Hematopoietic multipotent progenitor cell treated with erythropoietin and hydrocortisone succinate and interleukin-3 and kit ligand, for 17 days (in vitro differentiated cells): ENCODE measurements around the gene GTPBP2.
"Not testable (repeated sequence)": the region's sequence is repeated elsewhere in the genome, so short reads cannot be mapped to it uniquely, and the experiment has no call there.

Source experiments
- DNase-seq: peaks from one replicate; pipeline ENCODE4 v3.0.0-alpha.2; 2015; ENCODE audit warnings: low spot score

GTPBP2 gene

DNA sequence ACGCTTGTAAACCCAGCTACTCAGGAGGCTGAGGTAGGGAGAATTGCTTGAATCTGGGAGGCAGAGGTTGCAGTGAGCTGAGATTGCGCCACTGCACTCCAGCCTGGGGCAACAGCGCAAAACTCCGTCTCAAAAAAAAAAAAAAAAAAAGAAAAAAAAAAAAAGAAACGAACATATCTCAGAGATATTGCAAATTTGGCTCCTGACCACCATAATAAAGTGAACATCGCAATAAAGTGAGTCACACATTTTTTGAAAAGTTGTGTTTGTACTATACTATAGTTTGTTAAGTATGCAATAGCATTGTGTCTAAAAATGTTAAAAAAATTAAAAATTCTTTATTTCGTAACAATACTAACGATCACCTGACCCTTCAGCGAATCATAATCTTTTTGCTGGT, 29.1 kb upstream of the GTPBP2 start:
- DNase-seq, result no peak

- no peak for DNase-seq
These were observed 28.2 kb upstream of the GTPBP2 start for GRCh38 chr6:43657221-43657802.

DNA sequence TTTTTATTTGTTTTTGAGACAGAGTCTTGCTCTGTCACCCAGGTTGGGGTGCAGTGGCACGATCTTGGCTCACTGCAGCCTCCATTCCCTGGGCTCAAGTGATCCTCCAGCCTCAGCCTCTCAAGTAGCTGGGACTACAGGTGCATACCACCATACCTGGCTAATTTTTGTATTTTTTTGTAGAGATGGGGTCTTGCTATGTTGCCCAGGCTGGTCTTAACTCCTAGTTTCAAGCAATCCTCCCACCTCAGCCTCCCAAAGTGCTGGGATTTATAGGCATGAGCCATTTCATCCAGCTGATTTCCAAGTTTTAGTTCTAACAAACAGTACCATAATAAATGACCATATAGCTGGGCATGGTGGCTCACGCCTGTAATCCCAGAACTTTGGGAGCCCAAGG, 23.8 kb upstream of the GTPBP2 start:
- not testable (repeated sequence) for DNase-seq

DNA sequence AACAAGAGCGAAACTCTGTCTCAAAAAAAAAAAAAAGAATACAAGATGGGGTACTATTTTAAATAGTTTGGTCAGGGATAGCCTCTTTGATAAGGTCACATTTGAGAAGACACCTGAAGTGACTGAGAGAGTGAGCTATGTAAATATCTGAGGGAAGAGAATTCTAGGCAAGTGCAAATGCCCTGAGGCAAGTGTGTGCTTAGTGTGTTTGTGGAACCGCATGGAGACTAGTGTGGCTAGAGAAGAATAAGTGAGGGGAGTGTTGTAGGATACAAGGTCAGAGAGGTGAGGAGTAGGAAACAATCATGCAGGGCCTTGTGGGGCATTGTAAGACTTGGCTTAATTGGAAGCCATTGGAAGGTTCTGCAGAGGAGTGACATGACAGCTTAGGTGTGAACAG, 19.2 kb upstream of the GTPBP2 start:
- DNase-seq, result no peak

GRCh38 chr6:43647613-43648012, 18.5 kb upstream of the GTPBP2 start:
- DNase-seq, result no peak

DNA sequence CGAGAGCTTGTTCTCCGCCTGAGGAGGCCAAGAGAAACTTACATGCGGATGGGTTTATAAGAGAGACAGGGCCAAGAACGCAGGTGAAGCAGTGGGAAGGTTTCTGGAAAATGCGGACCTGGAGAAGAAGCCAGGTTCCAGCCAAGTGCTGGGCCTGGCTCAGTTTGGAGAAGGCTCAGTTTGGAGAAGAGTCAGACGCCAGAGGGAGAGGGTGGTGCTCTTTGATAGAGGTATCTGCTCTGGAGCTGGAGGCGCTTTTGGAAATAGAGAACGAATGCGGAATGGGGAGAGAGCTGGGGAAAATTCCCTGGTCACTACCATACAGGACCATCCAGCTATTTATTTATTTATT, 16.5 kb upstream of the GTPBP2 start:
- no peak for DNase-seq

DNA sequence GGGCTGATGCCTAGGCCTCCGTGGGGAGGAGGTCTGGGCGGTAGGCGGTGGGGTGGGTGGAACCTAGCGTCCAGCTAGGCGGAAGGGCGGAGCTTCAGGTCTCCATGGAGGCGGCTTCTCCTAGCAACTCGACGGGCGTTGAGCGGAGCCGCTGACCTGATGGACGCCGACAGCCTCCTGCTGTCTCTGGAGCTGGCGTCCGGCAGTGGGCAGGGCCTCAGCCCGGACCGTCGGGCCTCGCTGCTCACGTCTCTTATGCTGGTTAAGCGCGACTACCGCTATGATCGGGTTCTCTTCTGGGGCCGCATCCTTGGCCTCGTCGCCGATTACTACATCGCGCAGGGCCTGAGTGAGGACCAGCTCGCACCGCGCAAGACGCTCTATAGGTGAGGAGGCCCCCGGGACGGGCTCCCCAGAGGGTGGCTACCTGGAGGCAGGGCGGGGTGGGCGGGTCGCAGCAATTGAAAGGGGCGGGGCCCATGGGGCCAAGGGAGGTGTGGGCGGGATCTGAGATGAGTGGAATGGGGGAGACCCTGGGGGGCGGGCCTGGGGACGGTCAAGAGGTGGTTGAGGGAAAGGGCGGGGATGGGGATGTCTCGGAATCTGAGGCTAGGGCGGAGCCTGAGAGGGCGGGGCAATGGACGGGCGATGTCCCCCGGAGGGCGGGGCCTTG, 16.0 kb upstream of the GTPBP2 start, which contains the start of gene RSPH9:
Gene RSPH9, plus strand, starts transcription at position 97 of the 673 bp plus-strand sequence. Its CDS starts 63 bp downstream, at position 160.
- peak; percentile 86 for DNase-seq

GRCh38 chr6:43639984-43640800, 11.1 kb upstream of the GTPBP2 start:
- no peak for DNase-seq

- DNase-seq, result no peak
These were observed 7.2 kb upstream of the GTPBP2 start for GRCh38 chr6:43636308-43636659.

GRCh38 chr6:43635387-43636307, 6.6 kb upstream of the GTPBP2 start, which contains the start of gene MAD2L1BP:
Gene MAD2L1BP, plus strand, starts transcription at chr6:43635840. Its CDS starts 36 bp downstream, at chr6:43635876.
- DNase-seq, result peak; percentile 81

DNA sequence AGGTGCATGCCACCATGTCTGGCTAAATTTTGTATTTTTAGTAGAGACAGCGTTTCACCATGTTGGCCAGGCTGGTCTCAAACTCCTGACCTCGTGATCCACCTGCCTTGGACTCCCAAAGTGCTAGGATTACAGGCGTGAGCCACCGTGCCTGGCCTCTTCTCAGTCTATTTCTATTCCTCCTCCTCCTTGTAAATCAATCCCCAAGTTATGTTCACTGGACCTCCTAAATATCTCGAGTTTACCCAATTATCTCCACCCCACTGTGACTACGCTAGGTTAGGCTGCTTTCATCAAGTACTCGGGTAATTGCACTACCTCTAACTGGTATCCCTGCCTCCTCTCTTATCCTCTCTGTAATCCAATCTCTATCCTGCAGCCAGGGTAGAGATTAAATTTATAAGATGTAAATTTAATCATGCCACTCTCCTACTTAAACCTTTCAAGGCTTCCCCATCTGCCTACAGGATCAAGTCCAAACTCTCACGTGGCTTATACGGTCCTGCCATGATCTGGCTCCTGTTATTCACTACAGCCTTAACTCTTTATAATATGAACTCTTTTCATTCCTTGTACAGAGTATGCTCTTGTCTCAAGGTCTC, 5.7 kb upstream of the GTPBP2 start:
- no peak for DNase-seq

DNA sequence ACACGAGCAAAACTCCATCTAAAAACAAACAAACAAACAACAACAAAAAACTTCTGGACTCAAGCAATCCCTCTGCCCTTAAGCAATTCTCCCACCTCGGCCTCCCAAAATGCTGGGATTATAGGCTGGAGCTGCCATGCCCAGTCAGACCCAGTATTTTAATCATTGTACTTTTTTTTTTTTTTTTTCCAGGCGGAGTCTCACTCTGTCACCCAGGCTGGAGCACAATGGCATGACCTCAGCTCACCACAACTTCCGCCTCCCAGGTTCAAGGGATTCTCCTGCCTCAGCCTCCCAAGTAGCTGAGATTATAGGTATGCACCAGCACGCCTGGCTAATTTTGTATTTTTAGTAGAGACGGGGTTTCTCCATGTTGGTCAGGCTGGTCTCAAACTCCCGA, 3.9 kb upstream of the GTPBP2 start:
- not testable (repeated sequence) for DNase-seq

DNA sequence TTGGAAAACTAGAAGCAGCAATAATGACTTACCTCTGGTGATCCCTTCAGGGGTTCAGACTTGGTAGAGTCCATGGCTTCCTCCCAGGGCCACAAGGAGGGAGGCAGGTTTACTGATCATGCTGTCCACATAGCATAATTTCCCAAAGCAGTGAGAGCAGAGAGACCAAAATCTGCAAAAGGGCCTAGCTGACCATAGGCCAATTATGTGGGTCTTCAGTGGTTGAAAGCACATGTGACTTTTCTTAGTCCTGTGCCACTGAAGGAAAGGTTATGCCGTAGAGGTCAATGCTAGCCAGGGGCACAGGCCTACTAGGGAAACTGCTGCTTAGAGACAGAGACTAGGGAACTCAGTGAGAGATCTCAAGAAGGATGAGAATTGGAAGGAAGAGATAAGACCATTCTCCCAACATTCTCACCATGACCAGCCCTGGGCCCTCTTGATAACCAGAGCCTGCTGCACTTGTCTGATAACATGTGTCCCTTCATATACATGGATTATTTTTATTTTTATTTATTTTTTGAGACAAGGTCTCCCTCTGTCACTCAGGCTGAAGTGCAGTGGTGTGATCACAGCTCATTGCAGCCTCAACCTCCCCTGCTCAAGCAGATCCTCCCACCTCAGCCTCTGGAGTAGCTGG, 2.0 kb upstream of the GTPBP2 start:
- DNase-seq, result peak; percentile 90

DNA sequence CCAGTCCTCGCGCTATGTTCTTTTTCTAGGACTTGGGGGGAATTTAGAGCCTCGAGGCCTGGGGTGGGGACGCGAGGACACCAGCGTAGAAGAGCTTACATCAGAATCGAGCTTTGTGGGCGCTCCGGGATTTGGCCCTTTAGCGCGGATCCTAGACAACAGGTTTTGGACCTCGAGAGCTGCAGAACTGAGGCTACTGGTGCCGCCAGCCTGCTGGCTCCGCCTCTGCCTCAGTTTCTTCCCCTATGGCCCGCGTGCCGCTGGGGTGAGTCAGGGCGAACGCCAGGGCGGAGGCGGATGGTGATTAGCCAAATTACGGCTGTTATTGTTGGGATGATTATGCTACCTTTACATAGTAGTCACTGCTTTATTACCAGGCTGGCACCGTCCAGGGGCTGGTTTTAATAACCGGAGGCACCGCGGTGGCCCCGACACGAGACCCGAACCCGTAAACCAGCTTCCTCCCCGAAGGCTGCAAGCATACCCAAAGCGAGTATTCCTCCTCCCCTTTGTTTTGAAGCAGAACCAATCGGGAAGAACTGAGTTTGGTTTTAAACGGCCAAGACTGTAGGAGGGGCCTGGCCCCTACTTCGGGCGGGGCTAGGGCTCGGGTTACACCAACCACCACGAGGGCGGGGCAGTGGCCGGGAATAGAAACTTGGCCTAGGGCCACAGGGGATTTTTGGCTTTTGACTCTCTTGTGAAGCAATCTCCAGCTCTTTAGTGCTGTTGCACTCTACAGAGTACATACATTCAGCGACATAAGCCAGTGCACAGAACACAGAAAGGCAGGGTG, 639 bp upstream of the GTPBP2 start:
- DNase-seq, result peak; percentile 98

- DNase-seq, result peak; percentile 70
These were observed 516 bp downstream of the GTPBP2 start for GRCh38 chr6:43628393-43629103.

DNA sequence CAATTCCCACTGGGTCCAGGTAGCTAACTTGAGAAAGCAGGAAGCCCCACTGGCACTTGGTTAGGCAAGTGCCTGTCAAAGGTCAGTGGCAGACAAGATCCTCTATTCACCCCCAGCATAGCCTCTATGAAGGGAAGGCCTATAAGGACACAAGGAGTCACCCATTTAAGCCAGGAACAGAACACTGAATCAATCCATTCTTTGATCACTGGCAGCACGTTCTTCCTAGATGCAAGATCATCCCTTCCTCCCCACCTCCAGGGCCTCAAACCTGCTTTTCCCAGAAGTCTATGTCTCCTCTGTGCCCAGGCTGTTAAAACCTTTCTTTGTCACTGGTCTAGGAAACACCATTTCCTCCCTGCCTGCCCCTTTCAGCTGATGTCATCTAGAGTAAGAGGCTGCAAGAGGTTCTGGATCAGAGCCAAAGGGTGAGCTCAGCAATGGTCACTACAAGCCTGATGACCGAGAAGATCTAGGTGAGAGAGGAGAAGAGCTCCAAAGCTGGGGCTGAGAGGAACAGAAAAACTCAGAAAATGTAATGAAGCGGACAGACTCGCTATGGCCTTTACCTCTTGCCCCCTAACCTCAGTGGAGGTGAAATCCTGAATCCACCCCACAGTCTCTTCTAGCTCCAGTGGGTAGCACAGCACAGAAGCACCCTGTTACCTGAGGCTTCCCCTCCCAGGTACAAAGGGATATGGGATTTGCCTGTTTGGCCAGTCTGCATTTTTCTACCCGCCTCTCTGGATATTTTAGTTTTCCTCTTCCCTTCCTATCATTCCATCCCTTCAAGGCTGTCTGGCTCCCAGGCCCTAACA, 1.8 kb downstream of the GTPBP2 start:
- peak; percentile 94 for DNase-seq

- no peak for DNase-seq
These were observed 3.6 kb downstream of the GTPBP2 start for GRCh38 chr6:43625393-43625992.

DNA sequence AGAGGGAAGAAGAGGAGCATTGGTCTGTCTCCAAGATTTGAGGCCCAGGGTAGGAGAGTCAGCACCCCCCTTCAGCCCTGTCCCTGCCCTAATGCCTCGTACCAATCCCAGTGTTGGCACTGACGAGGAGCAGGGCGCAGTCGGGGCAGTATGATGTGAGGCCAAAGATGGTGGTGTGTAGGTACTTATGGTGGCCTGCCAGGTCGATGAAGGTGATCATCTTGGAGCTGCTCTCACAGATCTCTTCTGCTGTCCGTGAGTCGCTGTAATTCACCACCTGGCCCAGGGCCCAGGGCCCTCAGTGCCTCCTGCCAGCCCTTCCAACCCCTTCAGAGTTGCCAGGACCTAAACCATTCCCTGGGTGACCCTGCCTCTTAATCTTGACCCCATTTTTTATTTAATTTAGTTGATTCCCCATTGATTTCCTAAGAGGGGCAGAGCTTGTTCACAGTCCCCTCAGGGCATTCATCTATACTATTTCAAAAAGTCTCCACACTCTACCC, 4.2 kb downstream of the GTPBP2 start:
- no peak for DNase-seq
